ENCODE measurements around the gene AKAP13. TPM values are rescaled to one million over a fixed set of nuclear protein-coding genes. Genes with fewer than 3 reads are reported as not detected.
A peak's percentile ranks its signal among the peaks of the same experiment; 100 is the strongest.

Gene AKAP13
- polyA plus RNA-seq, 1 experiment, result 13.6 TPM

GRCh38 chr15:85646538-85647091, 266.2 kb downstream of the AKAP13 start:
- TF ChIP-seq, protein P1, sequence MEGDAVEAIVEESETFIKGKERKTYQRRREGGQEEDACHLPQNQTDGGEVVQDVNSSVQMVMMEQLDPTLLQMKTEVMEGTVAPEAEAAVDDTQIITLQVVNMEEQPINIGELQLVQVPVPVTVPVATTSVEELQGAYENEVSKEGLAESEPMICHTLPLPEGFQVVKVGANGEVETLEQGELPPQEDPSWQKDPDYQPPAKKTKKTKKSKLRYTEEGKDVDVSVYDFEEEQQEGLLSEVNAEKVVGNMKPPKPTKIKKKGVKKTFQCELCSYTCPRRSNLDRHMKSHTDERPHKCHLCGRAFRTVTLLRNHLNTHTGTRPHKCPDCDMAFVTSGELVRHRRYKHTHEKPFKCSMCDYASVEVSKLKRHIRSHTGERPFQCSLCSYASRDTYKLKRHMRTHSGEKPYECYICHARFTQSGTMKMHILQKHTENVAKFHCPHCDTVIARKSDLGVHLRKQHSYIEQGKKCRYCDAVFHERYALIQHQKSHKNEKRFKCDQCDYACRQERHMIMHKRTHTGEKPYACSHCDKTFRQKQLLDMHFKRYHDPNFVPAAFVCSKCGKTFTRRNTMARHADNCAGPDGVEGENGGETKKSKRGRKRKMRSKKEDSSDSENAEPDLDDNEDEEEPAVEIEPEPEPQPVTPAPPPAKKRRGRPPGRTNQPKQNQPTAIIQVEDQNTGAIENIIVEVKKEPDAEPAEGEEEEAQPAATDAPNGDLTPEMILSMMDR (IDR thresholded peaks at IDR 0.05; ENCODE audit: insufficient read depth, low read depth, low read length), result no peak
- ChIA-PET CTCF (interaction anchor here (1.1 kb wide), 3 partner anchors 14 to 350 kb away, joined by 3 read pairs; no protein-coding TSS in a partner anchor), POLR2A (no interaction called here)
- Histone ChIP-seq H3K36me3 (ENCODE audit: control insufficient read depth, insufficient read depth, low read length) (0 out of 2 replicates have a peak, but pooled peaks cover 2% of the 10 kb centered on the region), H3K27me3 (ENCODE audit: control insufficient read depth, insufficient read depth, low read length) (no peaks in the 10 kb centered on the region), H3K4me3 (ENCODE audit: low read depth, low read length) (no peak overlapping the region)
- no peak for DNase-seq (ENCODE audit: low read depth)

DNA sequence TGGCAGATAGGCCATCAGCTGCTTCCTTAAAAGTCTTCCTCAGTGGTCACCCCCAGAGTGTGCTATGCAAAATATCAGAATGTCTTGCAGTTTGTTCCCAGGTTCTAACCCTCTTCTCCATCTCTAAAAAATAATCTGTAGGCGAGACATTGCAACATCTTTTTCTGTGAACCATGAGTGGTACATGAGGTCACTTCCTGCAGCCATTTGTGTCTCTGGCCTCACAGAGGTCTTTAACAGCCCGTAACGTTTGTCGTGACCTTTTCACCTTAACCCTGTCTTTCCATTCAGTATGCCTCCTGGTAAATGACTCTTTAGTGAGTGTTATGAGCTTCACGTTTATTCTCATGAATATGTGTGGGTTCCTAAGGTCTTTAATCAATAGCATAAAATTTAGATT, 269.0 kb downstream of the AKAP13 start:
- POLR2A ChIA-PET, result no interaction called here
- peak; percentile 45 for DNase-seq (ENCODE audit: low read depth)
- CTCF ChIA-PET, result interaction anchor here (1.5 kb wide), 1 partner anchor 15 kb away, joined by 4 read pairs; no protein-coding TSS in a partner anchor
- TF ChIP-seq, protein P1 (IDR thresholded peaks at IDR 0.05; ENCODE audit: insufficient read depth, low read depth, low read length), result no peak
- no peak overlapping the region for H3K4me3 ChIP-seq (ENCODE audit: low read depth, low read length)
- no peaks in the 10 kb centered on the region for H3K27me3 ChIP-seq (ENCODE audit: control insufficient read depth, insufficient read depth, low read length)
- H3K36me3 ChIP-seq (ENCODE audit: control insufficient read depth, insufficient read depth, low read length), result no peaks in the 10 kb centered on the region; the same call in 1 of the 2 replicates

DNA sequence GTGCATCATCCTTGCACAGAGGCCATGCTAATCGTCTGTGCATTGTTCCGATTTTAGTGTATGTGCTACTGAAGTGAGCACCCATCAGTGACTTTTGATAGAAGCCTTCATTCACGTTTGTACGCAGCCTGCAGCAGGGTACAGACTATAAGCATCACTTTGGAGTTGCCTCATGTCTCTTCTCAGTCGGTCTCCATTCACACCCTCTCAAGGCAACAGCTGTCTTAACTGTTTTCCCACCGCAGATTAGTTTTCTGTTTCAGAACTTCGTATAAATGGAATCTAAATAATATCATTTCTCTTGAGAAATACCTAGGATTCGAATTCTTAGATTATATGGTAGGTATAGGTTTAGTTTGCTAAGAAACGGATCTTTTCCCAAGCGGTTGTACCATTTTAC, 271.1 kb downstream of the AKAP13 start:
- ChIA-PET POLR2A (no interaction called here), CTCF (no interaction called here)
- Histone ChIP-seq H3K36me3 (ENCODE audit: control insufficient read depth, insufficient read depth, low read length) (peaks cover 2% of the 10 kb centered on the region), H3K27me3 (ENCODE audit: control insufficient read depth, insufficient read depth, low read length) (no peaks in the 10 kb centered on the region), H3K4me3 (ENCODE audit: low read depth, low read length) (no peak overlapping the region)
- DNase-seq (ENCODE audit: low read depth), result no peak
- TF ChIP-seq, protein P1 (IDR thresholded peaks at IDR 0.05; ENCODE audit: insufficient read depth, low read depth, low read length), result no peak

GRCh38 chr15:85652457-85652856, 272.1 kb downstream of the AKAP13 start:
- no peak overlapping the region for H3K4me3 ChIP-seq (ENCODE audit: low read depth, low read length)
- TF ChIP-seq, protein P1 (IDR thresholded peaks at IDR 0.05; ENCODE audit: insufficient read depth, low read depth, low read length), result no peak
- DNase-seq (ENCODE audit: low read depth), result no peak
- ChIA-PET POLR2A (no interaction called here), CTCF (no interaction called here)
- no peaks in the 10 kb centered on the region for H3K27me3 ChIP-seq (ENCODE audit: control insufficient read depth, insufficient read depth, low read length)
- peaks cover 2% of the 10 kb centered on the region for H3K36me3 ChIP-seq (ENCODE audit: control insufficient read depth, insufficient read depth, low read length)

DNA sequence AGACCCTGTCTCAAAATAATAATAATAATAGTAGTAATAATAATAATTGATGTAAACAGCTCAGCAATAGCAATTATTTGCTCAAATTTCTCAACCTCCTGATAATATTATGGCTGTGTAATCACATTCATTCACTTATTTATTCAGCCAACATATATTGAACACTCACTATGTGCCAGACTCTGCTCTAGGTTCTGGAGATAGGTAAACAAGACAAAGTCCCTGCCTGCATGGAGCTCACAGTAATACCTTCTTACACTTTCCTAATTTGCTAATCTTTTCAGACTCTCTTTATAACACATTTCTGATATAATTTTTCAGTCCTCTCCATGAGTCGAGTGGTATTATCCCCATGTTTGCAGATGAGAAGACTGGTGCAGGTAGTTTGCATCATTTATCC, 276.7 kb downstream of the AKAP13 start:
- POLR2A ChIA-PET, result no interaction called here
- peaks cover 4% of the 10 kb centered on the region for H3K36me3 ChIP-seq (ENCODE audit: control insufficient read depth, insufficient read depth, low read length)
- CTCF ChIA-PET, result no interaction called here

More for the DNA sequence above, 276.7 kb downstream of the AKAP13 start:
- TF ChIP-seq, protein P1 (IDR thresholded peaks at IDR 0.05; ENCODE audit: insufficient read depth, low read depth, low read length), result no peak
- Histone ChIP-seq H3K4me3 (ENCODE audit: low read depth, low read length) (no peak overlapping the region), H3K27me3 (ENCODE audit: control insufficient read depth, insufficient read depth, low read length) (no peaks in the 10 kb centered on the region)
- DNase-seq (ENCODE audit: low read depth), result no peak

All from BJ (cell line).